OCI-LY3 (cell line): ENCODE measurements around the gene AMMECR1L.
"Not testable (repeated sequence)": the region's sequence is repeated elsewhere in the genome, so short reads cannot be mapped to it uniquely, and the experiment has no call there.

Experiments
- H2AFZ ChIP-seq: fragments of 200-600, 300-600 bp; shearing (Covaris generic); 2 replicates; pipeline ENCODE4 v1.6.0; 2014; ENCODE audit warnings: antibody characterized with exemption, low read depth, low read length
- H3K27ac ChIP-seq: fragments of 200-600, 300-600 bp; sonication (generic); 2 replicates; pipeline ENCODE4 v1.5.1; 2014; ENCODE audit warnings: mild to moderate bottlenecking, low read length, moderate library complexity, mixed read lengths
- H3K27me3 ChIP-seq: fragments of 200-600, 300-600 bp; sonication (generic); 2 replicates; pipeline ENCODE4 v1.6.1; 2014; ENCODE audit warnings: low read depth, low read length, mixed read lengths
- H3K36me3 ChIP-seq: fragments of 200-600, 300-600 bp; sonication (generic); replicated peaks from 2 replicates; pipeline ENCODE3; 2014; ENCODE audit warnings: low read depth, low read length, mixed read lengths
- H3K4me1 ChIP-seq: fragments of 300-600, 200-600 bp; sonication (generic); 2 replicates; pipeline ENCODE4 v1.6.1; 2014; ENCODE audit warnings: low read length, mixed read lengths
- H3K4me2 ChIP-seq: fragments of 200-600, 300-600 bp; sonication (generic); 2 replicates; pipeline ENCODE4 v1.6.1; 2014; ENCODE audit warnings: low read length, mixed read lengths
- H3K4me3 ChIP-seq: fragments of 300-600, 200-600 bp; sonication (generic); 2 replicates; pipeline ENCODE4 v1.5.1; 2014; ENCODE audit warnings: antibody characterized with exemption, mild to moderate bottlenecking, low read length, moderate library complexity
- H3K79me2 ChIP-seq: fragments of 300-600, 200-600 bp; shearing (Covaris generic); 2 replicates; pipeline ENCODE4 v1.6.1; 2014; ENCODE audit warnings: mild to moderate bottlenecking, low read length, mixed read lengths
- H3K9ac ChIP-seq: fragments of 300-600, 200-600 bp; shearing (Covaris generic); 2 replicates; pipeline ENCODE4 v1.6.0; 2014; ENCODE audit warnings: mild to moderate bottlenecking, low read length, moderate library complexity
- H3K9me3 ChIP-seq: fragments of 200-600, 300-600 bp; shearing (Covaris generic); 2 replicates; pipeline ENCODE4 v1.6.1; 2014; ENCODE audit warnings: low read length, mixed read lengths; ENCODE audit not compliant: insufficient read depth
- H4K20me1 ChIP-seq: fragments of 200-600, 300-600 bp; sonication (generic); 2 replicates; pipeline ENCODE4 v1.6.1; 2016; ENCODE audit warnings: low read length, mixed read lengths; ENCODE audit not compliant: insufficient read depth
- CTCF ChIP-seq: fragments of 200-600, 300-600 bp; sonication (generic); IDR thresholded peaks from 2 replicates; pipeline ENCODE4 v1.5.1; 2014; ENCODE audit warnings: antibody characterized with exemption, low read length, low read depth
- EZH2phosphoT487 ChIP-seq: fragments of 200-600 bp; shearing (Covaris generic); IDR thresholded peaks from 2 replicates; pipeline ENCODE4 v1.6.1; 2018; ENCODE audit warnings: antibody characterized with exemption, mixed run types, low read depth

AMMECR1L gene

DNA sequence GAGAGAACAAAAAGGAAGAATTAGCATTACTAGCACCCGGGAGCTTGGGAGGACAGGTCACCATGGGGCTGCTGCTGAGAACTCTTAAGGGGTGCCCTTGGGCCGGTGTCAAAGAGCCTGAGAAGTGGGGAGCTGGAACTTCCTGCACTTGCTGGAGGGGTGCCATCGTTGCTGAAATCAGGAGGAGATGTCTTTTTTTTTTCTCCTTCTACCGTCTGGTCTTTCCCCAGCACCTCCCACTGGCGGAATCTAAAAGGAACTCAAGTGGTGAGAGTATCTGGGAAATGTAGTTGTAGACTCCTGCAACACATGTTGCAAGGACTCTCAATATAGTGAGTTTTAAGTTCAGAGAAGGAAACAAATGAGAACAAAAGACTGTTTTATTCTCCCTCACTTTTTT lies 6.1 kb upstream of the AMMECR1L start:
- Histone ChIP-seq H3K27ac (no peak overlapping the region), H3K79me2 (no peaks in the 10 kb centered on the region), H3K9ac (no peak overlapping the region), H3K36me3 (no peaks in the 10 kb centered on the region), H4K20me1 (no peaks in the 10 kb centered on the region), H3K4me1 (peaks cover 33% of the 10 kb centered on the region), H3K4me3 (no peak overlapping the region), H3K4me2 (no peak overlapping the region), H3K27me3 (no peaks in the 10 kb centered on the region), H3K9me3 (no peaks in the 10 kb centered on the region), H2AFZ (no peak overlapping the region)
- TF ChIP-seq EZH2phosphoT487 = no peak
- TF ChIP-seq CTCF = no peak

GRCh38 chr2:127890756-127891155 lies 5.0 kb upstream of the AMMECR1L start:
- not testable (repeated sequence) for H3K27ac ChIP-seq, H3K27me3 ChIP-seq, H4K20me1 ChIP-seq, H2AFZ ChIP-seq, H3K9ac ChIP-seq, H3K4me2 ChIP-seq, H3K36me3 ChIP-seq, H3K4me3 ChIP-seq, H3K79me2 ChIP-seq, H3K9me3 ChIP-seq
- peaks cover 33% of the 10 kb centered on the region for H3K4me1 ChIP-seq

- Histone ChIP-seq H3K4me3 (no peak overlapping the region), H3K4me1 (peaks cover 31% of the 10 kb centered on the region), H4K20me1 (peaks cover 8% of the 10 kb centered on the region), H3K27ac (no peak overlapping the region), H3K9ac (no peak overlapping the region), H3K79me2 (peaks cover 14% of the 10 kb centered on the region), H3K27me3 (no peaks in the 10 kb centered on the region), H3K4me2 (no peak overlapping the region), H3K36me3 (peaks cover 1% of the 10 kb centered on the region), H3K9me3 (no peaks in the 10 kb centered on the region), H2AFZ (no peak overlapping the region)
- TF ChIP-seq CTCF = no peak
- no peak for TF ChIP-seq EZH2phosphoT487
Observed at GRCh38 chr2:127888772-127889171, 3.0 kb upstream of the AMMECR1L start.

GRCh38 chr2:127887776-127888130 lies 2.0 kb upstream of the AMMECR1L start:
- Histone ChIP-seq H3K36me3 (peaks cover 7% of the 10 kb centered on the region), H3K4me3 (no peak overlapping the region; the same call in 1 of the 2 replicates), H3K27me3 (no peaks in the 10 kb centered on the region), H3K9ac (no peak overlapping the region), H3K27ac (no peak overlapping the region), H3K4me1 (peaks cover 21% of the 10 kb centered on the region), H3K9me3 (no peaks in the 10 kb centered on the region), H3K79me2 (peaks cover 22% of the 10 kb centered on the region), H2AFZ (no peak overlapping the region), H4K20me1 (peaks cover 8% of the 10 kb centered on the region), H3K4me2 (peak overlapping the region; percentile 60; the same call in 1 of the 2 replicates)
- TF ChIP-seq EZH2phosphoT487 = no peak

DNA sequence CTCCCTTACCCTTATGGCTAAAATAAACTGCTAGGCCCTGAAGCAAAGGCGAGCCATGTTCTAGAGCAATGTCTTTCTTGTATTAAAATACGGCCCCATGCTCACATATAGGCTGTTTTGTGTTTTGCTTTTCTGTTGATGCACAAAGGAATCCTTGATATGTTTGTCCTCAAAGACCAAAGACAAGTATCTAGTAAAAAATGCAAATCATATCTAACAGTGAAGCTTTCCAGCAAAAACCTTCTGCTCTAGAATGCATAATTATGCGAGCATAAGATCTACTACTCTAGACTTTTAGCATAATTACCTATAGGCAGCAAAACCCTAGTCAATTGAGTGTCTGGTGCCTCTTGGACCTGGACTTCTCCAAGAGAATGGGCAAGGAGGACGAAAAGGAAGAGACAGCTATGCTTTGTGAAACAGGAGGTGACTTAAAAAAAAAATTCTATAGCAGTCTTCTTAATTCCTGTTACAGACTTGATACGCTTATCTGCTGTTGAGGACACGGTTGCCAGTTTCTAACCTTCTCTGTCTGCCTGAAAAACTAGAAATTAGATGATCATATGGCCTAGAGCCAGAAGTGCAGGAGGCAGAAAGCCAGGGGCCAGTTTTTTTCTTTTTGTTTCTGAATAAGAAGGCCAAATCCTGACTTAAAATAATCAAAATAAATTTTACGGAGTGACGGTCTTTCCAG lies 1.5 kb upstream of the AMMECR1L start:
- H2AFZ ChIP-seq = no peak overlapping the region

GRCh38 chr2:127886593-127886935 lies 808 bp upstream of the AMMECR1L start:
- Histone ChIP-seq H3K4me2 (peak overlapping the region; percentile 60), H3K27ac (peak overlapping the region; percentile 51)
- not testable (repeated sequence) for H2AFZ ChIP-seq

More for the DNA sequence above, 1.5 kb upstream of the AMMECR1L start:
- peaks cover 9% of the 10 kb centered on the region for H3K36me3 ChIP-seq
- peaks cover 8% of the 10 kb centered on the region for H4K20me1 ChIP-seq
- H3K9ac ChIP-seq = peak overlapping the region; percentile 55
- H3K9me3 ChIP-seq = no peaks in the 10 kb centered on the region
- H3K4me3 ChIP-seq = peak overlapping the region; percentile 71
- TF ChIP-seq EZH2phosphoT487 = no peak
- no peak for TF ChIP-seq CTCF
- peaks cover 17% of the 10 kb centered on the region for H3K4me1 ChIP-seq
- H3K4me2 ChIP-seq = peak overlapping the region; percentile 60
- peaks cover 27% of the 10 kb centered on the region for H3K79me2 ChIP-seq
- H3K27me3 ChIP-seq = no peaks in the 10 kb centered on the region
- no peak overlapping the region for H3K27ac ChIP-seq

More at GRCh38 chr2:127886593-127886935, 808 bp upstream of the AMMECR1L start:
- not testable (repeated sequence) for H3K27me3 ChIP-seq, H3K9me3 ChIP-seq, H4K20me1 ChIP-seq
- H3K4me1 ChIP-seq = peaks cover 16% of the 10 kb centered on the region
- peaks cover 16% of the 10 kb centered on the region for H3K36me3 ChIP-seq
- H3K9ac ChIP-seq = peak overlapping the region; percentile 69; the same call in 1 of the 2 replicates
- peak overlapping the region; percentile 71 for H3K4me3 ChIP-seq
- H3K79me2 ChIP-seq = peaks cover 34% of the 10 kb centered on the region
